GM12892 (cell line): ENCODE data around the gene GDPGP1.

ENCODE experiments used
- POLR2A ChIP-seq: IDR thresholded peaks from 2 replicates; pipeline ENCODE4 v1.6.1; 2011; ENCODE audit warnings: low read depth, low read length, control low read depth
- POLR2AphosphoS5 ChIP-seq: IDR thresholded peaks from 2 replicates; pipeline ENCODE4 v1.6.1; 2011; ENCODE audit warnings: low read depth, low read length, control low read depth
- TAF1 ChIP-seq: IDR thresholded peaks from 2 replicates; pipeline ENCODE4 v1.6.1; 2011; ENCODE audit warnings: low read depth, mild to moderate bottlenecking, control low read depth, low read length, borderline replicate concordance

DNA sequence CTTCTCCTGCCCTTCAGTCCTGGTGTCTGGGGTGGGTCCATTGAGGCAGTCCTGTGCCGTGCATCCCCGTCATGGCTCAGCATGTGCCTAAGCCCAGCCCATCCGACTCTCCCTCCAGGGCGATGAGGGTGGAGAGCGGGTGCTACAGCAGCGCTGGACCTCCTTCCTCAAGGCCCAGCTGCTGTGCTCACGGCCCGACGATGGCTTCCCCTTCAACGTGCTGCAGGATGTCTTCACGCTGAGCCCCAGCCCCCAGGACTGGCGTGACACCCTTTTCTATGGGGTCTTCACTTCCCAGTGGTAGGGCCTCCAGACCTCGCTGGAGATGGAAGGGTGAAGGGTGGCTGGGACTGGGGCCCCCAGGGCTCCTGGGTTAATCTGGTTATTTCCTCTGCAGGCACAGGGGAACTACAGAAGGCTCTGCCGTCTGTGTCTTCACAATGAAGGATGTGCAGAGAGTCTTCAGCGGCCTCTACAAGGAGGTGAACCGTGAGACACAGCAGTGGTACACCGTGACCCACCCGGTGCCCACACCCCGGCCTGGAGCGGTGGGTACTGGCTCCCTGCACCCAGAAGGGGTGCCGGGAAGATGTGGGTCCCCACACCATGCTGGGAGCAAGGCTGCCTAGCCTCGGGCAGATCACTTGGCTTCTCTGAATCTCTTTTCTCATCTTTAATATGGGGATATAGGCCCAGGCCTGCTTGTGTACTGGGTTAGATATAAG is 10.4 kb upstream of the GDPGP1 start:
- TF ChIP-seq POLR2A (no peak), TAF1 (no peak), POLR2AphosphoS5 (no peak)
